Endothelial cell of umbilical vein (primary cell): Measurements from ENCODE around the gene TGDS. TPM values are rescaled to one million over a fixed set of nuclear protein-coding genes. Genes with fewer than 3 reads are reported as not detected.

Experiments used
- BruUV-seq: library from RNA; stranded (reverse); fragments of 400-500 nt; replicated peaks from 2 replicates; lab custom pipeline; 2021; lab: Mats Ljungman, UMichigan
- CTCF ChIA-PET: fragments of 300-600, 350-600 bp; sonication (Branson Sonifier 250); formaldehyde crosslinking; loops from one replicate; lab custom pipeline; 2021; ENCODE audit warnings: antibody characterized with exemption, inconsistent platforms; lab: Charles Lee
- POLR2A ChIA-PET: fragments of 300-600, 350-600 bp; sonication (Branson Sonifier 250); formaldehyde crosslinking; loops from one replicate; lab custom pipeline; 2021; ENCODE audit warnings: antibody characterized with exemption, inconsistent platforms; lab: Charles Lee
- DNase-seq: peaks from one replicate; pipeline ENCODE4 v3.0.0-alpha.2; 2011; ENCODE audit warnings: low read depth, low spot score
- FAIRE-seq: peaks from 2 replicates; lab custom pipeline; 2011; peaks lifted over from hg19 to GRCh38; lab: Jason Lieb, UNC
- H2AFZ ChIP-seq: 2 replicates; pipeline ENCODE4 v1.6.0; 2012; ENCODE audit warnings: low read depth, low read length, control low read depth, inconsistent platforms
- H3K27ac ChIP-seq: 2 replicates; pipeline ENCODE4 v1.5.1; 2011; ENCODE audit warnings: low read depth, mild to moderate bottlenecking, control low read depth, low read length, moderate library complexity; ENCODE audit not compliant: insufficient read depth
- H3K27me3 ChIP-seq, 2 experiments: 2 replicates each; pipeline versions ENCODE4 v1.6.0 to v1.6.1; 2011; ENCODE audit warnings: low read length in 2 of 2, mixed read lengths in 1 of 2; ENCODE audit not compliant: control insufficient read depth in 2 of 2, insufficient read depth in 2 of 2
- H3K36me3 ChIP-seq, 2 experiments: 2 replicates in 1 of 2; 3 replicates in 1 of 2; pipeline ENCODE4 v1.5.1; 2011; ENCODE audit warnings: low read length in 2 of 2, mild to moderate bottlenecking in 1 of 2, moderate library complexity in 1 of 2; ENCODE audit not compliant: control insufficient read depth in 2 of 2, insufficient read depth in 2 of 2; ENCODE audit errors: extremely low read depth in 1 of 2
- H3K4me1 ChIP-seq: 3 replicates; pipeline ENCODE4 v1.5.1; 2011; ENCODE audit warnings: mild to moderate bottlenecking, low read length; ENCODE audit not compliant: control insufficient read depth, insufficient read depth; ENCODE audit errors: extremely low read depth
- H3K4me2 ChIP-seq: 2 replicates; pipeline ENCODE4 v1.6.1; 2011; ENCODE audit warnings: low read length, control low read depth, mixed read lengths; ENCODE audit not compliant: insufficient read depth
- H3K4me3 ChIP-seq, 3 experiments: fragments of 200-600 bp in 1 of 3; sonication (generic), shearing (Covaris generic) in 1 of 3; replicated peaks in 1 of 3; 2 replicates each; pipeline ENCODE4 v1.5.1; 2011 to 2016; ENCODE audit warnings: control low read depth in 3 of 3, low read length in 3 of 3, mild to moderate bottlenecking in 2 of 3, inconsistent platforms in 1 of 3, low read depth in 1 of 3, moderate library complexity in 1 of 3; ENCODE audit not compliant: insufficient read depth in 1 of 3
- H3K79me2 ChIP-seq: 2 replicates; pipeline ENCODE4 v1.6.0; 2012; ENCODE audit warnings: low read length, inconsistent platforms; ENCODE audit not compliant: control insufficient read depth, insufficient read depth
- H3K9ac ChIP-seq: replicated peaks from 2 replicates; pipeline ENCODE3; 2011; ENCODE audit warnings: low read length, control low read depth; ENCODE audit not compliant: insufficient read depth; ENCODE audit errors: extremely low read depth
- H3K9me1 ChIP-seq: replicated peaks from 3 replicates; pipeline ENCODE4 v1.6.0; 2011; ENCODE audit warnings: mild to moderate bottlenecking, low read length; ENCODE audit not compliant: control insufficient read depth, insufficient read depth; ENCODE audit errors: extremely low read depth
- H3K9me3 ChIP-seq: replicated peaks from 2 replicates; pipeline ENCODE4 v1.5.1; 2012; ENCODE audit warnings: low read length, inconsistent platforms; ENCODE audit not compliant: control insufficient read depth, insufficient read depth
- H4K20me1 ChIP-seq: replicated peaks from 2 replicates; pipeline ENCODE3; 2011; ENCODE audit warnings: mild to moderate bottlenecking, low read length; ENCODE audit not compliant: control insufficient read depth, insufficient read depth; ENCODE audit errors: extremely low read depth
- EZH2 ChIP-seq: IDR thresholded peaks from 2 replicates; pipeline ENCODE4 v1.6.1; 2012; ENCODE audit warnings: borderline replicate concordance, low read depth, mild to moderate bottlenecking, moderate library complexity, low read length, inconsistent platforms; ENCODE audit not compliant: severe bottlenecking
- FOS ChIP-seq: IDR thresholded peaks from 2 replicates; pipeline ENCODE4 v1.6.1; 2011; ENCODE audit warnings: mild to moderate bottlenecking, low read length, moderate library complexity, borderline replicate concordance; ENCODE audit not compliant: insufficient read depth
- GATA2 ChIP-seq: IDR thresholded peaks from 2 replicates; pipeline ENCODE4 v1.7.0; 2011; ENCODE audit warnings: low read depth, mild to moderate bottlenecking, moderate library complexity, mixed read lengths, low read length; ENCODE audit not compliant: insufficient read length, insufficient read depth
- JUN ChIP-seq: IDR thresholded peaks from 2 replicates; pipeline ENCODE4 v1.6.1; 2011; ENCODE audit warnings: borderline replicate concordance, low read depth; ENCODE audit not compliant: insufficient read length, insufficient read depth
- MYC ChIP-seq: IDR thresholded peaks from one replicate; pipeline ENCODE4 v1.6.1; 2011; ENCODE audit warnings: mild to moderate bottlenecking, low read depth, low read length
- POLR2A ChIP-seq: IDR thresholded peaks from 2 replicates; pipeline ENCODE4 v1.6.1; 2012; ENCODE audit warnings: low read depth, mild to moderate bottlenecking, control low read depth, low read length
- POLR2AphosphoS5 ChIP-seq: IDR thresholded peaks from 2 replicates; pipeline ENCODE4 v1.6.1; 2012; ENCODE audit warnings: low read depth, mild to moderate bottlenecking, control low read depth, low read length, moderate library complexity; ENCODE audit not compliant: insufficient read depth
- dilution Hi-C: fragments of 300-500 bp; cut with MboI; formaldehyde crosslinking; loops from one replicate; pipeline ENCODE4 v1.15.0; 2019; ENCODE audit warnings: low sequenced_read_pairs; ENCODE audit not compliant: extremely low pct_ligation_motif_present
- intact Hi-C: fragments of 100-400 bp; cut with micrococcal nuclease; formaldehyde crosslinking; loops from one replicate; pipeline ENCODE4 v1.10.0; 2022
- polyA plus RNA-seq, 4 experiments: library from polyadenylated mRNA; depleted of rRNA in 3 of 4; stranded (reverse) in 3 of 4; unstranded in 1 of 4; fragments of >200 nt; gene quantifications; 2 replicates each; pipeline versions ENCODE4 v1.2.1 to v1.2.3, GENCODE V29; 2011 to 2012; ENCODE audit warnings: missing spikeins in 1 of 4
- total RNA-seq: library from RNA; stranded (reverse); gene quantifications from 2 replicates; pipeline ENCODE4 v1.2.3, GENCODE V29; 2021
- TF ChIP-seq, protein P1 (sequence below), 2 donors: IDR thresholded peaks; 1 replicate in 1 of 2; 2 replicates in 1 of 2; pipeline ENCODE4 v1.5.1; 2011; ENCODE audit warnings: low read length in 2 of 2, mild to moderate bottlenecking in 2 of 2, moderate library complexity in 2 of 2, control low read depth in 1 of 2, inconsistent platforms in 1 of 2, low read depth in 1 of 2; ENCODE audit not compliant: insufficient read depth in 1 of 2; ENCODE audit errors: extremely low read depth in 1 of 2
- TF ChIP-seq, protein P2 (sequence below): IDR thresholded peaks from 2 replicates; pipeline ENCODE4 v1.6.1; 2011; ENCODE audit not compliant: insufficient read depth, insufficient read length

TGDS gene
- total and polyA plus RNA-seq, 2 donors (not counting 3 experiments of a cell fraction or from before 2014, with no cell fraction given): 7.3 to 9.3 TPM

- Histone ChIP-seq H3K9ac (no peak overlapping the region), H3K9me1 (no peaks in the 10 kb centered on the region), H3K27ac (no peak overlapping the region), H3K9me3 (no peaks in the 10 kb centered on the region), H3K4me1 (peaks cover 6% of the 10 kb centered on the region), H4K20me1 (no peaks in the 10 kb centered on the region), H3K79me2 (no peaks in the 10 kb centered on the region), H2AFZ (no peak overlapping the region), H3K4me2 (no peak overlapping the region), H3K36me3 (no peaks in the 10 kb centered on the region), H3K4me3 (no peak overlapping the region), H3K27me3 (peaks cover 0 to 8% of the 10 kb centered on the region in 2 experiments)
- TF ChIP-seq JUN: no peak
- no peak for TF ChIP-seq EZH2
- TF ChIP-seq POLR2A: no peak
- no peak for TF ChIP-seq GATA2
- no peak for TF ChIP-seq MYC
- TF ChIP-seq, protein P1, sequence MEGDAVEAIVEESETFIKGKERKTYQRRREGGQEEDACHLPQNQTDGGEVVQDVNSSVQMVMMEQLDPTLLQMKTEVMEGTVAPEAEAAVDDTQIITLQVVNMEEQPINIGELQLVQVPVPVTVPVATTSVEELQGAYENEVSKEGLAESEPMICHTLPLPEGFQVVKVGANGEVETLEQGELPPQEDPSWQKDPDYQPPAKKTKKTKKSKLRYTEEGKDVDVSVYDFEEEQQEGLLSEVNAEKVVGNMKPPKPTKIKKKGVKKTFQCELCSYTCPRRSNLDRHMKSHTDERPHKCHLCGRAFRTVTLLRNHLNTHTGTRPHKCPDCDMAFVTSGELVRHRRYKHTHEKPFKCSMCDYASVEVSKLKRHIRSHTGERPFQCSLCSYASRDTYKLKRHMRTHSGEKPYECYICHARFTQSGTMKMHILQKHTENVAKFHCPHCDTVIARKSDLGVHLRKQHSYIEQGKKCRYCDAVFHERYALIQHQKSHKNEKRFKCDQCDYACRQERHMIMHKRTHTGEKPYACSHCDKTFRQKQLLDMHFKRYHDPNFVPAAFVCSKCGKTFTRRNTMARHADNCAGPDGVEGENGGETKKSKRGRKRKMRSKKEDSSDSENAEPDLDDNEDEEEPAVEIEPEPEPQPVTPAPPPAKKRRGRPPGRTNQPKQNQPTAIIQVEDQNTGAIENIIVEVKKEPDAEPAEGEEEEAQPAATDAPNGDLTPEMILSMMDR (IDR thresholded peaks at IDR 0.05; ENCODE audit: extremely low read depth in 1 of 2, insufficient read depth in 1 of 2, low read depth in 1 of 2, low read length in 2 of 2): no peak
- TF ChIP-seq POLR2AphosphoS5: no peak
- TF ChIP-seq, protein P2, sequence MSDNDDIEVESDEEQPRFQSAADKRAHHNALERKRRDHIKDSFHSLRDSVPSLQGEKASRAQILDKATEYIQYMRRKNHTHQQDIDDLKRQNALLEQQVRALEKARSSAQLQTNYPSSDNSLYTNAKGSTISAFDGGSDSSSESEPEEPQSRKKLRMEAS: no peak
- no peak for TF ChIP-seq FOS
- intact Hi-C loops (loop anchor here (5.0 kb wide), 2 partner anchors 108 to 233 kb away; no protein-coding TSS in a partner anchor), dilution Hi-C loops (no loop called here)
- ChIA-PET CTCF (no interaction called here), POLR2A (no interaction called here)
- DNase-seq (no peak), FAIRE-seq (no peak)
- BruUV-seq: no TSS peak
Measured at GRCh38 chr13:94544922-94545321, 51.0 kb downstream of the TGDS start.
